PC-3 (cell line): Measurements from ENCODE around the gene GABRA4. TPM values are rescaled to one million over a fixed set of nuclear protein-coding genes. Genes with fewer than 3 reads are reported as not detected.

ENCODE experiments used
- ATAC-seq: fragments of 200-7000 bp; cut with Tn5 transposase; 2 replicates; pipeline ENCODE4 v1.9.1; 2020; ENCODE audit warnings: mild to moderate bottlenecking, moderate library complexity
- BruUV-seq: library from RNA; stranded (reverse); fragments of 400-500 nt; replicated peaks from 2 replicates; lab custom pipeline; 2021; lab: Mats Ljungman, UMichigan
- CTCF ChIA-PET: fragments of 300-600 bp; sonication (Branson Sonifier 250); formaldehyde crosslinking; loops from one replicate; lab custom pipeline; 2022; ENCODE audit warnings: antibody characterized with exemption; lab: Charles Lee
- POLR2A ChIA-PET: fragments of 300-600 bp; sonication (Branson Sonifier 250); formaldehyde crosslinking; loops from one replicate; lab custom pipeline; 2022; ENCODE audit warnings: antibody characterized with exemption; ENCODE audit not compliant: unreplicated experiment; lab: Charles Lee
- DNase-seq: peaks from one replicate; pipeline ENCODE4 v3.0.0-alpha.2; 2015
- H2AFZ ChIP-seq: fragments of 300-600 bp; sonication (generic); 2 replicates; pipeline ENCODE4 v1.6.0; 2016; ENCODE audit warnings: antibody characterized with exemption, low read length
- H3F3A ChIP-seq: fragments of 300-600 bp; sonication (generic); one replicate; pipeline ENCODE4 v1.6.0; 2017; ENCODE audit warnings: antibody characterized with exemption, low read length, control low read depth, mild to moderate bottlenecking; ENCODE audit not compliant: unreplicated experiment
- H3K27ac ChIP-seq: fragments of 300-600 bp; sonication (generic); 2 replicates; pipeline ENCODE4 v1.5.1; 2016; ENCODE audit warnings: mild to moderate bottlenecking, low read length
- H3K27me3 ChIP-seq: fragments of 300-600 bp; sonication (generic); 2 replicates; pipeline ENCODE4 v1.6.1; 2016; ENCODE audit warnings: low read length, mixed read lengths
- H3K36me3 ChIP-seq: fragments of 300-600 bp; sonication (generic); 2 replicates; pipeline ENCODE4 v1.6.1; 2016; ENCODE audit warnings: low read depth, mixed run types, low read length, mixed read lengths
- H3K4me1 ChIP-seq: fragments of 300-600 bp; sonication (generic); 2 replicates; pipeline ENCODE4 v1.5.1; 2016; ENCODE audit warnings: low read length; ENCODE audit not compliant: insufficient read depth
- H3K4me2 ChIP-seq: fragments of 300-600 bp; sonication (generic); 2 replicates; pipeline ENCODE4 v1.6.0; 2016; ENCODE audit warnings: low read length
- H3K4me3 ChIP-seq: fragments of 300-600 bp; sonication (generic); 2 replicates; pipeline ENCODE4 v1.5.1; 2016; ENCODE audit warnings: mild to moderate bottlenecking, low read length, mixed read lengths
- H3K79me2 ChIP-seq: fragments of 300-600 bp; sonication (generic); 2 replicates; pipeline ENCODE4 v1.6.1; 2017; ENCODE audit warnings: low read length, mixed read lengths
- H3K9ac ChIP-seq: fragments of 300-600 bp; sonication (generic); 2 replicates; pipeline ENCODE4 v1.6.0; 2016; ENCODE audit warnings: mild to moderate bottlenecking, low read length
- H3K9me2 ChIP-seq: fragments of 300-600 bp; sonication (generic); replicated peaks from 2 replicates; pipeline ENCODE4 v1.6.1; 2016; ENCODE audit warnings: mixed run types, low read length, mixed read lengths
- H3K9me3 ChIP-seq: fragments of 300-600 bp; sonication (generic); 2 replicates; pipeline ENCODE4 v1.6.1; 2016; ENCODE audit warnings: low read length, mixed read lengths
- H4K20me1 ChIP-seq: fragments of 300-600 bp; sonication (generic); 2 replicates; pipeline ENCODE4 v1.6.1; 2016; ENCODE audit warnings: low read length, mixed read lengths
- EZH2 ChIP-seq: fragments of 300-600 bp; sonication (generic); IDR thresholded peaks from one replicate; pipeline ENCODE4 v1.6.1; 2017; ENCODE audit warnings: antibody characterized with exemption, mild to moderate bottlenecking, low read length; ENCODE audit not compliant: unreplicated experiment
- EZH2phosphoT487 ChIP-seq: fragments of 300-600 bp; sonication (generic); IDR thresholded peaks from 2 replicates; pipeline ENCODE4 v1.6.1; 2018; ENCODE audit warnings: mild to moderate bottlenecking, antibody characterized with exemption, low read length, borderline replicate concordance
- intact Hi-C: fragments of 100-400 bp; cut with micrococcal nuclease; formaldehyde crosslinking; loops from 2 replicates; pipeline ENCODE4 v1.9.0; 2023
- total RNA-seq: library from RNA; depleted of rRNA; stranded (reverse); fragments of >200 nt; gene quantifications from 2 replicates; pipeline ENCODE4 v1.2.3, GENCODE V29; 2014
- TF ChIP-seq, protein P1 (sequence below): fragments of 300-600 bp; sonication (generic); conservative IDR thresholded peaks from 2 replicates; pipeline ENCODE4 v1.5.1; 2017; ENCODE audit warnings: antibody characterized with exemption, low read depth, mild to moderate bottlenecking, low read length

GABRA4 gene
- total RNA-seq, 1 experiment from 2014 or later, result not detected

DNA sequence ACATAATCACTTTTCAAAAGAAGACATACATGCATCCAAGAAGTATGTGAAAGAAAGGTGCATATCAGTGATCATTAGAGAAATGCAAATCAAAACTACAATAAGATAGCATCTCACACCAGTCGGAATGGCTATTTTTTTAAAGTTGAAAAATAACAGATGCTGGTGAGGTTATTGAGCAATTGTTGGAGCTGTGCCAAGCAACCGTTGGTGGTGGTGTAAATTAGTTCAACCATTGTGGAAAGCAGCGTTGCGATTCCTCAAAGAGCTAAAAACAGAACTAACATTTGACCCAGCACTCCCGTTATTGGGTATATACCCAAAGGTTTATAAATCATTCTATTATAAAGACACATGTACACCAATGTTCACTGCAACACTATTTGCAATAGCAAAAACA lies 98.6 kb downstream of the GABRA4 start:
- ChIA-PET POLR2A (no interaction called here), CTCF (interaction anchor here (0.7 kb wide), 1 partner anchor 11 kb away, joined by 3 read pairs; no protein-coding TSS in a partner anchor)
- no peak overlapping the region for H3K9ac ChIP-seq
- H3K9me3 ChIP-seq, result no peaks in the 10 kb centered on the region
- H3K9me2 ChIP-seq, result no peaks in the 10 kb centered on the region
- BruUV-seq, result no TSS peak
- TF ChIP-seq EZH2phosphoT487 (no peak), EZH2 (no peak)
- TF ChIP-seq, protein P1, sequence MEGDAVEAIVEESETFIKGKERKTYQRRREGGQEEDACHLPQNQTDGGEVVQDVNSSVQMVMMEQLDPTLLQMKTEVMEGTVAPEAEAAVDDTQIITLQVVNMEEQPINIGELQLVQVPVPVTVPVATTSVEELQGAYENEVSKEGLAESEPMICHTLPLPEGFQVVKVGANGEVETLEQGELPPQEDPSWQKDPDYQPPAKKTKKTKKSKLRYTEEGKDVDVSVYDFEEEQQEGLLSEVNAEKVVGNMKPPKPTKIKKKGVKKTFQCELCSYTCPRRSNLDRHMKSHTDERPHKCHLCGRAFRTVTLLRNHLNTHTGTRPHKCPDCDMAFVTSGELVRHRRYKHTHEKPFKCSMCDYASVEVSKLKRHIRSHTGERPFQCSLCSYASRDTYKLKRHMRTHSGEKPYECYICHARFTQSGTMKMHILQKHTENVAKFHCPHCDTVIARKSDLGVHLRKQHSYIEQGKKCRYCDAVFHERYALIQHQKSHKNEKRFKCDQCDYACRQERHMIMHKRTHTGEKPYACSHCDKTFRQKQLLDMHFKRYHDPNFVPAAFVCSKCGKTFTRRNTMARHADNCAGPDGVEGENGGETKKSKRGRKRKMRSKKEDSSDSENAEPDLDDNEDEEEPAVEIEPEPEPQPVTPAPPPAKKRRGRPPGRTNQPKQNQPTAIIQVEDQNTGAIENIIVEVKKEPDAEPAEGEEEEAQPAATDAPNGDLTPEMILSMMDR, result no peak
- no peaks in the 10 kb centered on the region for H3K27me3 ChIP-seq
- no peak overlapping the region for H3K27ac ChIP-seq
- no peak overlapping the region for H2AFZ ChIP-seq
- ATAC-seq, result no peak
- H3K4me3 ChIP-seq, result no peak overlapping the region
- no peaks in the 10 kb centered on the region for H3K36me3 ChIP-seq
- H3F3A ChIP-seq, result no peaks in the 10 kb centered on the region
- H4K20me1 ChIP-seq, result no peaks in the 10 kb centered on the region
- H3K4me1 ChIP-seq, result no peaks in the 10 kb centered on the region
- intact Hi-C loops, result no loop called here
- H3K79me2 ChIP-seq, result no peaks in the 10 kb centered on the region
- no peak for DNase-seq
- no peak overlapping the region for H3K4me2 ChIP-seq

DNA sequence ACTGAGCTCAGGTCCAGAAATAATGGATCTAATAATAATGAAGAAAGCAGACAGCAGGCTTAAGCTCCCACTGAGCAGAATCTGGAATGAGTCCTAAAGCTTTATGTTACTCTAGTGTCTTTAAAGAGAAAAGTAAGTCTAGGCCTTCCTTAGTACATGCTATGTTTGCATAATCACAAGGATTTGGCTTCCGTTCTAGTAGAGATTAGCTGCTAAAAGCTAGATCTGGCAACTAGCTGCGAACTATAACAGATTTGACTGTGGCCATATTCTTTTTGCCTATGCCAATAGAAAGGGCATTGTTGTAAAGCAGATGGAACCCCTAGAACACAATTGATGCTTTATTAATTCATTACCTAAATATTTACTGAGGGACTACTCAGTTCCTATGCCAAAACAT lies 103.3 kb downstream of the GABRA4 start:
- Histone ChIP-seq H2AFZ (no peak overlapping the region), H3K36me3 (no peaks in the 10 kb centered on the region), H3F3A (no peaks in the 10 kb centered on the region), H3K27me3 (no peaks in the 10 kb centered on the region; the same call in 1 of the 2 replicates), H3K9me3 (no peaks in the 10 kb centered on the region), H3K4me1 (no peaks in the 10 kb centered on the region), H3K27ac (no peak overlapping the region), H3K4me2 (no peak overlapping the region), H4K20me1 (no peaks in the 10 kb centered on the region), H3K4me3 (no peak overlapping the region), H3K9ac (no peak overlapping the region), H3K79me2 (no peaks in the 10 kb centered on the region), H3K9me2 (no peaks in the 10 kb centered on the region)
- POLR2A ChIA-PET, result no interaction called here
- DNase-seq, result no peak
- no peak for ATAC-seq
- intact Hi-C loops, result no loop called here
- TF ChIP-seq EZH2phosphoT487 (no peak), EZH2 (no peak)
- TF ChIP-seq, protein P1, result no peak
- CTCF ChIA-PET, result no interaction called here
- no TSS peak for BruUV-seq

DNA sequence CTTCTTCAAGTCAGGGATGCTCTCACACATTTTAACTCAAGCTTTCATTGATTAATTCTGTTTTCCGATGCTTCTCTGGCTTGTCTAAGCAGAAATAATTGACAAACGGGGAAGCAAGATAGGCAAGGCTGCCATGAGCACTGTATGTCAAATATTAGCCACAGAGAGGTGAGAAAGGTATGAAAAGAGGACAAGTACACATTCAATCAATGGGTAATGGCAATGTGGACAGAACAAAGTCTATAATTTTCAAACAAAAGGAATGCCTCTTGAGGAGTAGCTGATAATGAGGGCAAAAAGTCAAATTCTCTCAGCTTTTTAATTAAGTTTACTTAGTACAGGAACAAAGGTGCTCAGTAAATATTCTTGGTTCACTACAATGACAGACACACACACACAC lies 104.0 kb downstream of the GABRA4 start:
- no peaks in the 10 kb centered on the region for H3K79me2 ChIP-seq
- intact Hi-C loops, result no loop called here
- H3K4me2 ChIP-seq, result no peak overlapping the region
- H2AFZ ChIP-seq, result no peak overlapping the region
- no peak for DNase-seq
- H3K9me2 ChIP-seq, result no peaks in the 10 kb centered on the region
- no peaks in the 10 kb centered on the region for H3K36me3 ChIP-seq
- TF ChIP-seq, protein P1, result no peak
- TF ChIP-seq EZH2 (no peak), EZH2phosphoT487 (no peak)
- H3K4me3 ChIP-seq, result no peak overlapping the region
- H3K27ac ChIP-seq, result no peak overlapping the region
- H3K9ac ChIP-seq, result no peak overlapping the region
- BruUV-seq, result no TSS peak
- POLR2A ChIA-PET, result no interaction called here
- ATAC-seq, result no peak
- no peaks in the 10 kb centered on the region; the same call in 1 of the 2 replicates for H3K27me3 ChIP-seq
- CTCF ChIA-PET, result no interaction called here
- H3F3A ChIP-seq, result no peaks in the 10 kb centered on the region
- H3K4me1 ChIP-seq, result no peaks in the 10 kb centered on the region
- no peaks in the 10 kb centered on the region for H4K20me1 ChIP-seq
- H3K9me3 ChIP-seq, result no peaks in the 10 kb centered on the region
